Thyroid gland (tissue), 4 donors: ENCODE results near the gene NAB1.

Source experiments
- CTCF ChIP-seq, 6 experiments: fragments of 200-600 bp in 3 of 6; fragments of 450-650 bp in 3 of 6; sonication (generic) in 3 of 6; IDR thresholded peaks; one replicate each; pipeline ENCODE4 v1.5.1; 2016 to 2019; ENCODE audit warnings: antibody characterized with exemption in 6 of 6, mild to moderate bottlenecking in 2 of 6, inconsistent platforms in 1 of 6, moderate library complexity in 1 of 6
- POLR2A ChIP-seq, 2 donors: fragments of 450-650 bp; IDR thresholded peaks; one replicate each; pipeline ENCODE4 v1.6.1; 2017; ENCODE audit warnings: antibody characterized with exemption in 2 of 2, mild to moderate bottlenecking in 2 of 2, moderate library complexity in 1 of 2

GRCh38 chr2:190678444-190679162, 29.7 kb downstream of the NAB1 start:
- TF ChIP-seq CTCF (IDR thresholded peaks at IDR 0.05), result no peak
- no peak for TF ChIP-seq POLR2A (IDR thresholded peaks at IDR 0.05)
